ENCODE data around the gene ADAR.
A peak's percentile ranks its signal among the peaks of the same experiment; 100 is the strongest.

The ADAR gene

GRCh38 chr1:154571964-154572288 is 36.1 kb downstream of the ADAR start:
- TF ChIP-seq PPARA (CRISPR knock-in tag; IDR thresholded peaks at IDR 0.05; ENCODE audit: borderline replicate concordance) (no peak), TCF4 (CRISPR knock-in tag; IDR thresholded peaks at IDR 0.05; ENCODE audit: borderline replicate concordance) (no peak), ZFP3 (CRISPR knock-in tag; IDR thresholded peaks at IDR 0.05) (no peak), ZNF8 (CRISPR knock-in tag; IDR thresholded peaks at IDR 0.05) (no peak), ZFP30 (CRISPR knock-in tag; IDR thresholded peaks at IDR 0.05) (no peak), CSDC2 (CRISPR knock-in tag; IDR thresholded peaks at IDR 0.05) (no peak), RARB (CRISPR knock-in tag; IDR thresholded peaks at IDR 0.05) (no peak), ZNF565 (CRISPR knock-in tag; conservative IDR thresholded peaks at IDR 0.05; ENCODE audit: low read depth) (no peak), OSR1 (CRISPR knock-in tag; IDR thresholded peaks at IDR 0.05) (no peak), ZNF70 (CRISPR knock-in tag; IDR thresholded peaks at IDR 0.05) (no peak)
- no peak for ATAC-seq

DNA sequence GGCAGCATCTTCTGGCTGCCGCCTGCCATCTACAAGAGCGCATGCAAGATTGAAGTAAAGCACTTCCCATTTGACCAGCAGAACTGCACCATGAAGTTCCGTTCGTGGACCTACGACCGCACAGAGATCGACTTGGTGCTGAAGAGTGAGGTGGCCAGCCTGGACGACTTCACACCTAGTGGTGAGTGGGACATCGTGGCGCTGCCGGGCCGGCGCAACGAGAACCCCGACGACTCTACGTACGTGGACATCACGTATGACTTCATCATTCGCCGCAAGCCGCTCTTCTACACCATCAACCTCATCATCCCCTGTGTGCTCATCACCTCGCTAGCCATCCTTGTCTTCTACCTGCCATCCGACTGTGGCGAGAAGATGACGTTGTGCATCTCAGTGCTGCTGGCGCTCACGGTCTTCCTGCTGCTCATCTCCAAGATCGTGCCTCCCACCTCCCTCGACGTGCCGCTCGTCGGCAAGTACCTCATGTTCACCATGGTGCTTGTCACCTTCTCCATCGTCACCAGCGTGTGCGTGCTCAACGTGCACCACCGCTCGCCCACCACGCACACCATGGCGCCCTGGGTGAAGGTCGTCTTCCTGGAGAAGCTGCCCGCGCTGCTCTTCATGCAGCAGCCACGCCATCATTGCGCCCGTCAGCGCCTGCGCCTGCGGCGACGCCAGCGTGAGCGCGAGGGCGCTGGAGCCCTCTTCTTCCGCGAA is 36.6 kb downstream of the ADAR start:
- TF ChIP-seq ZNF565 (CRISPR knock-in tag; conservative IDR thresholded peaks at IDR 0.05; ENCODE audit: low read depth) (no peak), ZFP30 (CRISPR knock-in tag; IDR thresholded peaks at IDR 0.05) (no peak), RARB (CRISPR knock-in tag; IDR thresholded peaks at IDR 0.05) (no peak)
- ATAC-seq = no peak

- ATAC-seq = peak; percentile 15
- TF ChIP-seq, protein P1, sequence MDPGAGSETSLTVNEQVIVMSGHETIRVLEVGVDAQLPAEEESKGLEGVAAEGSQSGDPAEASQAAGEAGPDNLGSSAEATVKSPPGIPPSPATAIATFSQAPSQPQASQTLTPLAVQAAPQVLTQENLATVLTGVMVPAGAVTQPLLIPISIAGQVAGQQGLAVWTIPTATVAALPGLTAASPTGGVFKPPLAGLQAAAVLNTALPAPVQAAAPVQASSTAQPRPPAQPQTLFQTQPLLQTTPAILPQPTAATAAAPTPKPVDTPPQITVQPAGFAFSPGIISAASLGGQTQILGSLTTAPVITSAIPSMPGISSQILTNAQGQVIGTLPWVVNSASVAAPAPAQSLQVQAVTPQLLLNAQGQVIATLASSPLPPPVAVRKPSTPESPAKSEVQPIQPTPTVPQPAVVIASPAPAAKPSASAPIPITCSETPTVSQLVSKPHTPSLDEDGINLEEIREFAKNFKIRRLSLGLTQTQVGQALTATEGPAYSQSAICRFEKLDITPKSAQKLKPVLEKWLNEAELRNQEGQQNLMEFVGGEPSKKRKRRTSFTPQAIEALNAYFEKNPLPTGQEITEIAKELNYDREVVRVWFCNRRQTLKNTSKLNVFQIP (CRISPR knock-in tag; IDR thresholded peaks at IDR 0.05; ENCODE audit: borderline replicate concordance, low read depth) = no peak
- TF ChIP-seq ARNTL (CRISPR knock-in tag; IDR thresholded peaks at IDR 0.05; ENCODE audit: borderline replicate concordance, low read depth) = no peak
- TF ChIP-seq, protein P2, sequence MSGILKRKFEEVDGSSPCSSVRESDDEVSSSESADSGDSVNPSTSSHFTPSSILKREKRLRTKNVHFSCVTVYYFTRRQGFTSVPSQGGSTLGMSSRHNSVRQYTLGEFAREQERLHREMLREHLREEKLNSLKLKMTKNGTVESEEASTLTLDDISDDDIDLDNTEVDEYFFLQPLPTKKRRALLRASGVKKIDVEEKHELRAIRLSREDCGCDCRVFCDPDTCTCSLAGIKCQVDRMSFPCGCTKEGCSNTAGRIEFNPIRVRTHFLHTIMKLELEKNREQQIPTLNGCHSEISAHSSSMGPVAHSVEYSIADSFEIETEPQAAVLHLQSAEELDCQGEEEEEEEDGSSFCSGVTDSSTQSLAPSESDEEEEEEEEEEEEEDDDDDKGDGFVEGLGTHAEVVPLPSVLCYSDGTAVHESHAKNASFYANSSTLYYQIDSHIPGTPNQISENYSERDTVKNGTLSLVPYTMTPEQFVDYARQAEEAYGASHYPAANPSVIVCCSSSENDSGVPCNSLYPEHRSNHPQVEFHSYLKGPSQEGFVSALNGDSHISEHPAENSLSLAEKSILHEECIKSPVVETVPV (CRISPR knock-in tag; IDR thresholded peaks at IDR 0.05) = no peak
- TF ChIP-seq GLIS3 (CRISPR knock-in tag; IDR thresholded peaks at IDR 0.05) = no peak
- no peak for TF ChIP-seq CSDC2 (CRISPR knock-in tag; IDR thresholded peaks at IDR 0.05)
- TF ChIP-seq PATZ1 (CRISPR knock-in tag; IDR thresholded peaks at IDR 0.05; ENCODE audit: borderline replicate concordance) = no peak
- no peak for TF ChIP-seq PPARA (CRISPR knock-in tag; IDR thresholded peaks at IDR 0.05; ENCODE audit: borderline replicate concordance)
- no peak for TF ChIP-seq ZNF70 (CRISPR knock-in tag; IDR thresholded peaks at IDR 0.05)
- no peak for TF ChIP-seq CREB5 (CRISPR knock-in tag; IDR thresholded peaks at IDR 0.05; ENCODE audit: low read depth)
- TF ChIP-seq ZNF8 (CRISPR knock-in tag; IDR thresholded peaks at IDR 0.05) = no peak
- no peak for TF ChIP-seq SNAI2 (CRISPR knock-in tag; IDR thresholded peaks at IDR 0.05)
- no peak for TF ChIP-seq OSR1 (CRISPR knock-in tag; IDR thresholded peaks at IDR 0.05)
- no peak for TF ChIP-seq TCF4 (CRISPR knock-in tag; IDR thresholded peaks at IDR 0.05; ENCODE audit: borderline replicate concordance)
- TF ChIP-seq BACH2 (CRISPR knock-in tag; IDR thresholded peaks at IDR 0.05; ENCODE audit: borderline replicate concordance) = no peak
- no peak for TF ChIP-seq ISL1 (CRISPR knock-in tag; IDR thresholded peaks at IDR 0.05)
Measured at GRCh38 chr1:154568157-154568815, 39.7 kb downstream of the ADAR start.

- ATAC-seq = peak; percentile 98
Measured at GRCh38 chr1:154567386-154568156, 40.4 kb downstream of the ADAR start, which contains the start of gene CHRNB2. Gene CHRNB2, plus strand, starts transcription at chr1:154567778. Its CDS starts 267 bp downstream, at chr1:154568045.

More at GRCh38 chr1:154567386-154568156, 40.4 kb downstream of the ADAR start, which contains the start of gene CHRNB2:
- TF ChIP-seq OSR1 (CRISPR knock-in tag; IDR thresholded peaks at IDR 0.05) = peak; percentile 56; the same call in 1 of the 2 replicates
- no peak for TF ChIP-seq BACH2 (CRISPR knock-in tag; IDR thresholded peaks at IDR 0.05; ENCODE audit: borderline replicate concordance)
- no peak for TF ChIP-seq ZNF70 (CRISPR knock-in tag; IDR thresholded peaks at IDR 0.05)
- peak; percentile 78; the same call in 1 of the 2 replicates for TF ChIP-seq ZC3H10 (CRISPR knock-in tag; IDR thresholded peaks at IDR 0.05)
- TF ChIP-seq CSDC2 (CRISPR knock-in tag; IDR thresholded peaks at IDR 0.05) = peak; percentile 77; the same call in 1 of the 2 replicates
- no peak for TF ChIP-seq ARNTL (CRISPR knock-in tag; IDR thresholded peaks at IDR 0.05; ENCODE audit: borderline replicate concordance, low read depth)
- no peak for TF ChIP-seq GLIS3 (CRISPR knock-in tag; IDR thresholded peaks at IDR 0.05)
- TF ChIP-seq ZNF565 (CRISPR knock-in tag; conservative IDR thresholded peaks at IDR 0.05; ENCODE audit: low read depth) = no peak
- peak; percentile 73 for TF ChIP-seq ZFP3 (CRISPR knock-in tag; IDR thresholded peaks at IDR 0.05)
